HepG2 (cell line): ENCODE results near the gene ADAM15. TPM values are rescaled to one million over a fixed set of nuclear protein-coding genes. Genes with fewer than 3 reads are reported as not detected.

Experiments used
- AKAP8 ChIP-seq: sonication (generic); formaldehyde crosslinking; IDR thresholded peaks from 2 replicates; pipeline ENCODE4 v1.5.1; 2020; ENCODE audit warnings: mild to moderate bottlenecking, missing genetic modification reagents
- CREM ChIP-seq, 2 experiments: sonication (generic) in 1 of 2; formaldehyde crosslinking in 1 of 2; IDR thresholded peaks; 2 replicates each; pipeline versions ENCODE4 v1.4.0 to v1.6.1; 2016 to 2020; ENCODE audit warnings: antibody characterized with exemption in 1 of 2, mild to moderate bottlenecking in 1 of 2, missing genetic modification reagents in 1 of 2
- HIVEP1 ChIP-seq: sonication (generic); formaldehyde crosslinking; IDR thresholded peaks from 2 replicates; pipeline ENCODE4 v1.4.0; 2020; ENCODE audit warnings: mild to moderate bottlenecking, missing genetic modification reagents
- IRX3 ChIP-seq: sonication (generic); formaldehyde crosslinking; IDR thresholded peaks from 2 replicates; pipeline ENCODE4 v1.8.1; 2023; ENCODE audit warnings: mild to moderate bottlenecking, low read depth, missing genetic modification reagents, borderline replicate concordance
- MAFG ChIP-seq: sonication (generic); formaldehyde crosslinking; IDR thresholded peaks from 2 replicates; pipeline ENCODE4 v1.5.1; 2020; ENCODE audit warnings: mild to moderate bottlenecking, missing genetic modification reagents
- MYC ChIP-seq: sonication (generic); formaldehyde crosslinking; IDR thresholded peaks from 2 replicates; pipeline ENCODE4 v1.9.0; 2021; ENCODE audit warnings: missing genetic modification reagents, borderline replicate concordance
- RCOR2 ChIP-seq: IDR thresholded peaks from 2 replicates; pipeline ENCODE4 v1.6.1; 2016; ENCODE audit warnings: missing biosample characterization, missing genetic modification reagents
- SMAD1 ChIP-seq: sonication (generic); formaldehyde crosslinking; IDR thresholded peaks from 2 replicates; pipeline ENCODE4 v1.4.0; 2020; ENCODE audit warnings: missing genetic modification reagents, low read depth, mild to moderate bottlenecking, borderline replicate concordance
- SOX6 ChIP-seq, 2 experiments: fragments of 450-650 bp in 1 of 2; sonication (generic) in 1 of 2; formaldehyde crosslinking in 1 of 2; IDR thresholded peaks; 2 replicates each; pipeline versions ENCODE4 v1.4.0 to v1.6.1; 2017 to 2020; ENCODE audit warnings: antibody characterized with exemption in 1 of 2, mild to moderate bottlenecking in 1 of 2, missing genetic modification reagents in 1 of 2
- SSRP1 ChIP-seq: IDR thresholded peaks from 2 replicates; pipeline ENCODE4 v1.6.1; 2016; ENCODE audit warnings: control low read depth
- TARDBP ChIP-seq: sonication (generic); formaldehyde crosslinking; IDR thresholded peaks from 2 replicates; pipeline ENCODE4 v1.8.0; 2022; ENCODE audit warnings: mild to moderate bottlenecking, missing genetic modification reagents
- YEATS2 ChIP-seq: sonication (generic); formaldehyde crosslinking; IDR thresholded peaks from 2 replicates; pipeline ENCODE4 v1.4.0; 2020; ENCODE audit warnings: missing genetic modification reagents, borderline replicate concordance
- YEATS4 ChIP-seq: sonication (generic); formaldehyde crosslinking; IDR thresholded peaks from 2 replicates; pipeline ENCODE4 v1.4.0; 2020; ENCODE audit warnings: missing genetic modification reagents, borderline replicate concordance
- ZFX ChIP-seq: sonication (generic); formaldehyde crosslinking; IDR thresholded peaks from 2 replicates; pipeline ENCODE4 v1.4.0; 2020; ENCODE audit warnings: mild to moderate bottlenecking, low read depth, missing genetic modification reagents, moderate library complexity
- ZIK1 ChIP-seq: sonication (generic); formaldehyde crosslinking; IDR thresholded peaks from 2 replicates; pipeline ENCODE4 v1.5.0; 2020; ENCODE audit warnings: mild to moderate bottlenecking, low read depth, missing genetic modification reagents, borderline replicate concordance
- ZNF335 ChIP-seq: sonication (generic); formaldehyde crosslinking; IDR thresholded peaks from 2 replicates; pipeline ENCODE4 v1.4.0; 2020; ENCODE audit warnings: missing genetic modification reagents
- ZNF616 ChIP-seq: sonication (generic); formaldehyde crosslinking; IDR thresholded peaks from 2 replicates; pipeline ENCODE4 v1.5.0; 2020; ENCODE audit warnings: low read depth, mild to moderate bottlenecking, missing genetic modification reagents
- polyA plus RNA-seq, 8 experiments: library from polyadenylated mRNA; depleted of rRNA in 3 of 8; stranded (reverse) in 7 of 8; unstranded in 1 of 8; fragments of >200 nt; fragmentation: Illumina TruSeq in 4 of 8; extraction: Trizol in 4 of 8; gene quantifications; 2 replicates each; pipeline versions ENCODE4 v1.2.1 to v1.2.3, GENCODE V29; 2011 to 2016; ENCODE audit warnings: low read depth in 4 of 8, missing spikeins in 1 of 8, mixed read lengths in 1 of 8; ENCODE audit not compliant: insufficient read depth in 1 of 8
- total RNA-seq, 5 experiments: library from RNA; depleted of rRNA; stranded (reverse); fragments of >200 nt; fragmentation: Illumina TruSeq; extraction: Trizol; gene quantifications; 2 replicates each; pipeline ENCODE4 v1.2.3, GENCODE V29; 2016; ENCODE audit warnings: low read depth in 1 of 5
- TF ChIP-seq, protein P1 (sequence below): sonication (generic); formaldehyde crosslinking; IDR thresholded peaks from 2 replicates; pipeline ENCODE4 v1.4.0; 2020; ENCODE audit warnings: missing genetic modification reagents
- TF ChIP-seq, protein P2 (sequence below): IDR thresholded peaks from 2 replicates; pipeline ENCODE4 v1.6.1; 2016; ENCODE audit warnings: missing compliant biosample characterization, missing genetic modification reagents, borderline replicate concordance
- TF ChIP-seq, protein P3 (sequence below): sonication (generic); formaldehyde crosslinking; IDR thresholded peaks from 2 replicates; pipeline ENCODE4 v1.4.0; 2020; ENCODE audit warnings: missing genetic modification reagents
- TF ChIP-seq, protein P4 (sequence below): sonication (generic); formaldehyde crosslinking; IDR thresholded peaks from 2 replicates; pipeline ENCODE4 v1.5.1; 2020; ENCODE audit warnings: missing genetic modification reagents, mild to moderate bottlenecking, borderline replicate concordance

The ADAM15 gene
- total and polyA plus RNA-seq, 2 of the 13 experiments (the other 11 are each of a cell fraction or from before 2014, with no cell fraction given), result 17.9 to 25.6 TPM

DNA sequence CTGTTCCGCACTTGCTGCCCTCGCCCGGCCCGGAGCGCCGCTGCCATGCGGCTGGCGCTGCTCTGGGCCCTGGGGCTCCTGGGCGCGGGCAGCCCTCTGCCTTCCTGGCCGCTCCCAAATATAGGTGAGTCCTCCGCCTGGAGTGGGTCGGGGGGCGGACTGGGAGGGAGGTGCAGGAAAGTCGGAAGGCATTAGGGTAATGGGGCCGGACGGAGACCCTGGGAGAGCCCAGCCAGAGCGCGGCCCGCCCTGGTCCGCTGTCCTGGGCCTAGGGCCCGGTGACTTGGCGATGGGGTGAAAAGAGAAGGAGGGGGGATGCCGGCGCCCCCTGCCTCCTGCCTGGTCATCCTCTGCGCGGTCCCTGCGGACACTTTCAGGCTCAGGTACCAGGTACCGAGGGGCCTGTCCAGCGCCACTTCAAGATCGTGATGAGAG is 243 bp downstream of the ADAM15 start (continued):
- TF ChIP-seq ZIK1 (CRISPR knock-in tag) (no peak), TARDBP (CRISPR knock-in tag) (no peak), ZFX (CRISPR knock-in tag) (peak; percentile 57), CREM (IDR thresholded peaks at IDR 0.05) (no peak), CREM (CRISPR knock-in tag; IDR thresholded peaks at IDR 0.05) (no peak), SSRP1 (CRISPR knock-in tag) (no peak), HIVEP1 (no peak), SMAD1 (CRISPR knock-in tag) (no peak), MAFG (CRISPR knock-in tag) (no peak), IRX3 (CRISPR knock-in tag) (no peak), YEATS4 (no peak; the same call in 1 of the 2 replicates), ZNF335 (CRISPR knock-in tag) (no peak), ZNF616 (CRISPR knock-in tag) (no peak), MYC (CRISPR knock-in tag) (peak; percentile 55), RCOR2 (no peak), YEATS2 (CRISPR knock-in tag) (no peak), SOX6 (IDR thresholded peaks at IDR 0.05) (no peak), SOX6 (CRISPR knock-in tag; IDR thresholded peaks at IDR 0.05) (no peak), AKAP8 (no peak)
- TF ChIP-seq, protein P1, sequence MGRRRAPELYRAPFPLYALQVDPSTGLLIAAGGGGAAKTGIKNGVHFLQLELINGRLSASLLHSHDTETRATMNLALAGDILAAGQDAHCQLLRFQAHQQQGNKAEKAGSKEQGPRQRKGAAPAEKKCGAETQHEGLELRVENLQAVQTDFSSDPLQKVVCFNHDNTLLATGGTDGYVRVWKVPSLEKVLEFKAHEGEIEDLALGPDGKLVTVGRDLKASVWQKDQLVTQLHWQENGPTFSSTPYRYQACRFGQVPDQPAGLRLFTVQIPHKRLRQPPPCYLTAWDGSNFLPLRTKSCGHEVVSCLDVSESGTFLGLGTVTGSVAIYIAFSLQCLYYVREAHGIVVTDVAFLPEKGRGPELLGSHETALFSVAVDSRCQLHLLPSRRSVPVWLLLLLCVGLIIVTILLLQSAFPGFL (CRISPR knock-in tag), result no peak
- TF ChIP-seq, protein P2, sequence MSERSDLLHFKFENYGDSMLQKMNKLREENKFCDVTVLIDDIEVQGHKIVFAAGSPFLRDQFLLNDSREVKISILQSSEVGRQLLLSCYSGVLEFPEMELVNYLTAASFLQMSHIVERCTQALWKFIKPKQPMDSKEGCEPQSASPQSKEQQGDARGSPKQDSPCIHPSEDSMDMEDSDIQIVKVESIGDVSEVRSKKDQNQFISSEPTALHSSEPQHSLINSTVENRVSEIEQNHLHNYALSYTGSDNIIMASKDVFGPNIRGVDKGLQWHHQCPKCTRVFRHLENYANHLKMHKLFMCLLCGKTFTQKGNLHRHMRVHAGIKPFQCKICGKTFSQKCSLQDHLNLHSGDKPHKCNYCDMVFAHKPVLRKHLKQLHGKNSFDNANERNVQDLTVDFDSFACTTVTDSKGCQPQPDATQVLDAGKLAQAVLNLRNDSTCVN (CRISPR knock-in tag), result no peak
- TF ChIP-seq, protein P3, sequence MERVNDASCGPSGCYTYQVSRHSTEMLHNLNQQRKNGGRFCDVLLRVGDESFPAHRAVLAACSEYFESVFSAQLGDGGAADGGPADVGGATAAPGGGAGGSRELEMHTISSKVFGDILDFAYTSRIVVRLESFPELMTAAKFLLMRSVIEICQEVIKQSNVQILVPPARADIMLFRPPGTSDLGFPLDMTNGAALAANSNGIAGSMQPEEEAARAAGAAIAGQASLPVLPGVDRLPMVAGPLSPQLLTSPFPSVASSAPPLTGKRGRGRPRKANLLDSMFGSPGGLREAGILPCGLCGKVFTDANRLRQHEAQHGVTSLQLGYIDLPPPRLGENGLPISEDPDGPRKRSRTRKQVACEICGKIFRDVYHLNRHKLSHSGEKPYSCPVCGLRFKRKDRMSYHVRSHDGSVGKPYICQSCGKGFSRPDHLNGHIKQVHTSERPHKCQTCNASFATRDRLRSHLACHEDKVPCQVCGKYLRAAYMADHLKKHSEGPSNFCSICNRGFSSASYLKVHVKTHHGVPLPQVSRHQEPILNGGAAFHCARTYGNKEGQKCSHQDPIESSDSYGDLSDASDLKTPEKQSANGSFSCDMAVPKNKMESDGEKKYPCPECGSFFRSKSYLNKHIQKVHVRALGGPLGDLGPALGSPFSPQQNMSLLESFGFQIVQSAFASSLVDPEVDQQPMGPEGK (CRISPR knock-in tag), result 0 out of 2 replicates have a peak, but pooled peaks have one; percentile 4
- TF ChIP-seq, protein P4, sequence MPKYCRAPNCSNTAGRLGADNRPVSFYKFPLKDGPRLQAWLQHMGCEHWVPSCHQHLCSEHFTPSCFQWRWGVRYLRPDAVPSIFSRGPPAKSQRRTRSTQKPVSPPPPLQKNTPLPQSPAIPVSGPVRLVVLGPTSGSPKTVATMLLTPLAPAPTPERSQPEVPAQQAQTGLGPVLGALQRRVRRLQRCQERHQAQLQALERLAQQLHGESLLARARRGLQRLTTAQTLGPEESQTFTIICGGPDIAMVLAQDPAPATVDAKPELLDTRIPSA, result no peak
